ENCODE results near the gene DPP3. TPM values are rescaled to one million over a fixed set of nuclear protein-coding genes. Genes with fewer than 3 reads are reported as not detected.
"Not testable (repeated sequence)": the region's sequence is repeated elsewhere in the genome, so short reads cannot be mapped to it uniquely, and the experiment has no call there.

DPP3 gene
- total RNA-seq, 1 donor from 2014 or later: 41.3 TPM

DNA sequence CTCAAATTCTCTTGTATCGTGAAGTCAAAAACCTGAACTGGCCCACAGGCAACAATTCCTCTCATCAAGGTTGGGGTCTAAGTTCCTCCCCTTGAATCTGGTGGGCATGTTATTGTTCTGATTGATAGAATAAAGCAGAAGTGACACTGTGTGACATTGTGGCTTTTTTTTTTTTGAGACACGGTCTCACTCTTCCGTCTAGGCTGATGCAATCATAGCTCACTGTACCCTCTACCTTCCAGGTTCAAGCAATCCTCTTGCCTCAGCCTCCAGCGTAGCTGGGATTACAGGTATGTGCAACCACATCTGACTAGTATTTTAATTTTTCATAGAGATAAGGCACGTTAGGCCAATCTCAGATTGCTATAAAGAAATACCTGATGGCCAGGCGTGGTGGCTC is 22.4 kb upstream of the DPP3 start:
- Mint-ChIP-seq H3K4me3 (ENCODE audit: unreplicated experiment) (no peak overlapping the region), H3K4me1 (ENCODE audit: unreplicated experiment) (no peaks in the 10 kb centered on the region), H3K27ac (ENCODE audit: unreplicated experiment) (no peak overlapping the region), H3K9me3 (ENCODE audit: unreplicated experiment) (no peaks in the 10 kb centered on the region), H3K36me3 (ENCODE audit: low read depth, unreplicated experiment) (no peaks in the 10 kb centered on the region), H3K27me3 (ENCODE audit: unreplicated experiment) (peaks cover 4% of the 10 kb centered on the region)
- no peak for DNase-seq (ENCODE audit: low spot score)
- TF ChIP-seq, protein P1, sequence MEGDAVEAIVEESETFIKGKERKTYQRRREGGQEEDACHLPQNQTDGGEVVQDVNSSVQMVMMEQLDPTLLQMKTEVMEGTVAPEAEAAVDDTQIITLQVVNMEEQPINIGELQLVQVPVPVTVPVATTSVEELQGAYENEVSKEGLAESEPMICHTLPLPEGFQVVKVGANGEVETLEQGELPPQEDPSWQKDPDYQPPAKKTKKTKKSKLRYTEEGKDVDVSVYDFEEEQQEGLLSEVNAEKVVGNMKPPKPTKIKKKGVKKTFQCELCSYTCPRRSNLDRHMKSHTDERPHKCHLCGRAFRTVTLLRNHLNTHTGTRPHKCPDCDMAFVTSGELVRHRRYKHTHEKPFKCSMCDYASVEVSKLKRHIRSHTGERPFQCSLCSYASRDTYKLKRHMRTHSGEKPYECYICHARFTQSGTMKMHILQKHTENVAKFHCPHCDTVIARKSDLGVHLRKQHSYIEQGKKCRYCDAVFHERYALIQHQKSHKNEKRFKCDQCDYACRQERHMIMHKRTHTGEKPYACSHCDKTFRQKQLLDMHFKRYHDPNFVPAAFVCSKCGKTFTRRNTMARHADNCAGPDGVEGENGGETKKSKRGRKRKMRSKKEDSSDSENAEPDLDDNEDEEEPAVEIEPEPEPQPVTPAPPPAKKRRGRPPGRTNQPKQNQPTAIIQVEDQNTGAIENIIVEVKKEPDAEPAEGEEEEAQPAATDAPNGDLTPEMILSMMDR (IDR thresholded peaks at IDR 0.05; ENCODE audit: unreplicated experiment): no peak

DNA sequence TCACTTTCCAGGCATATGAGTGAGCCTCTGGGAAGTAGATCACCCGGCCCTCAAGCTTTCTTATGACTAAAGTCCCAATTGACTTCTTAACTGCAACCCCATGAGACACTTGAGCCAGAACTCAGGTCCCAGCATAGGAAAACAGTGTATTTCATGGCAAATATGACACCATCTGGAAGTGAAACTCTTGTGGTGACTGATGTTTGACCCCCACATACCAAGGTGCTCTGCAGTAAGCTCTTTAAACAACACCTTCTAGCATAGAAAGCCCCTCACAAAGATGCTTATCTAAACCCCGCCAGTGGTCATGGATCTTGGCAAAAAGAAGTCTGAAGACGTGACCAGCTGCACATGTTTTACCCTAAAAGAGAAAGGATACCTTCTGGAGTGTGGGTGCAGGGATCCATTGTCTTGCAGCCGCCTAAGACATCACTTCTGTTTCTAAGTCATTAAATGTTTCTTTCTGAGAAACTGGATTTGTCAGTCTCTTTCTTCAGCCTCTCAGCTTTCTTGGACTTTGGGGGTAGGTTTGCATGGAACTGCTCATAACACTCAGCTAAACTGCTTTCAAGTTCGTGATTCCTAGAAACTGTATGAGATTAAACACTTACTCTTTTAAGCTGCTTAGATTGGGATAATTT is 21.0 kb upstream of the DPP3 start:
- H3K4me1 Mint-ChIP-seq (ENCODE audit: unreplicated experiment): no peaks in the 10 kb centered on the region
- no peak overlapping the region for H3K4me3 Mint-ChIP-seq (ENCODE audit: unreplicated experiment)
- no peak for DNase-seq (ENCODE audit: low spot score)
- no peak overlapping the region for H3K27ac Mint-ChIP-seq (ENCODE audit: unreplicated experiment)
- no peaks in the 10 kb centered on the region for H3K9me3 Mint-ChIP-seq (ENCODE audit: unreplicated experiment)
- TF ChIP-seq, protein P1 (IDR thresholded peaks at IDR 0.05; ENCODE audit: unreplicated experiment): no peak
- H3K27me3 Mint-ChIP-seq (ENCODE audit: unreplicated experiment): peaks cover 7% of the 10 kb centered on the region
- no peaks in the 10 kb centered on the region for H3K36me3 Mint-ChIP-seq (ENCODE audit: low read depth, unreplicated experiment)

DNA sequence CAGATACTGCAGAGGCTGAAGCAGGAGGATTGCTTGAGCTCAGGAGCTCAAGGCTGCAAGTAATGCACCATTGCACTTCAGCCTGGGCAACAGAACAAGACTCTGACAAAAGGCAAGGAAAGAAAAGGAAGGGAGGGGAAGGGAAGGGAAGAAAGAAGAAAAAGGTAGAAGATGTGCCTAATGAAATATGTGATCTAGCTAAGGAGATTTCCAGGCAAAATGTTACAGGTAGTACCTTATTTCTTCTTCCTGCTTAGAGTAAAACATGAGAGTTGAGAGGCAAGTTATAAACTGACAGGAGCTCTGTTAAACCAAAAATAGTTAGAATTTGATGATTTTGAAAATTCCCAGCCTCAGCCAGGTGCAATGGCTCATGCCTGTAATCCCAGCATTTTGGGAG is 18.2 kb upstream of the DPP3 start:
- peaks cover 4% of the 10 kb centered on the region for H3K4me1 Mint-ChIP-seq (ENCODE audit: unreplicated experiment)
- H3K9me3 Mint-ChIP-seq (ENCODE audit: unreplicated experiment): no peaks in the 10 kb centered on the region
- H3K36me3 Mint-ChIP-seq (ENCODE audit: low read depth, unreplicated experiment): no peaks in the 10 kb centered on the region
- H3K27me3 Mint-ChIP-seq (ENCODE audit: unreplicated experiment): peaks cover 11% of the 10 kb centered on the region
- TF ChIP-seq, protein P1 (IDR thresholded peaks at IDR 0.05; ENCODE audit: unreplicated experiment): no peak
- no peak overlapping the region for H3K4me3 Mint-ChIP-seq (ENCODE audit: unreplicated experiment)
- DNase-seq (ENCODE audit: low spot score): no peak
- H3K27ac Mint-ChIP-seq (ENCODE audit: unreplicated experiment): no peak overlapping the region

DNA sequence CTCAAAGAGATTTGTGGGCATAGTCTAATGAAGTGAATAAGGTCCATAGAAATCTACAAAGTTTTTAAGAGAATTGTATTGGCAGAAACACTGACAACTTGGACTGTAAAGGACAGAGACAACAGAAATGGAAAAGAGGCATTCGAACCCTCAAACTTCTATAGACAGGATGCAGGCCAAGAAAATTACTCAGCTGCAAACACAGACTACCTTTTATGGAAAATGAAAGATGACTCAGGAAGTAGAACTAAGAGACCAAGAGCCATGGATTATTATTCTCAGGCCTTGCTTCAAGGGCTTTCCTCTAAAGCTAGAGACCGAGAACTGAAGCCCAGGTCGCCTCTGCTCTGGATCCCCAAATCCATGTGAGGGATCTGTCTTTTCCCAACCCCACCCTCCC is 17.3 kb upstream of the DPP3 start:
- H3K27me3 Mint-ChIP-seq (ENCODE audit: unreplicated experiment): peaks cover 14% of the 10 kb centered on the region
- DNase-seq (ENCODE audit: low spot score): no peak
- H3K4me3 Mint-ChIP-seq (ENCODE audit: unreplicated experiment): no peak overlapping the region
- TF ChIP-seq, protein P1 (IDR thresholded peaks at IDR 0.05; ENCODE audit: unreplicated experiment): no peak
- H3K27ac Mint-ChIP-seq (ENCODE audit: unreplicated experiment): no peak overlapping the region
- no peaks in the 10 kb centered on the region for H3K9me3 Mint-ChIP-seq (ENCODE audit: unreplicated experiment)
- H3K36me3 Mint-ChIP-seq (ENCODE audit: low read depth, unreplicated experiment): no peaks in the 10 kb centered on the region
- peaks cover 4% of the 10 kb centered on the region for H3K4me1 Mint-ChIP-seq (ENCODE audit: unreplicated experiment)

DNA sequence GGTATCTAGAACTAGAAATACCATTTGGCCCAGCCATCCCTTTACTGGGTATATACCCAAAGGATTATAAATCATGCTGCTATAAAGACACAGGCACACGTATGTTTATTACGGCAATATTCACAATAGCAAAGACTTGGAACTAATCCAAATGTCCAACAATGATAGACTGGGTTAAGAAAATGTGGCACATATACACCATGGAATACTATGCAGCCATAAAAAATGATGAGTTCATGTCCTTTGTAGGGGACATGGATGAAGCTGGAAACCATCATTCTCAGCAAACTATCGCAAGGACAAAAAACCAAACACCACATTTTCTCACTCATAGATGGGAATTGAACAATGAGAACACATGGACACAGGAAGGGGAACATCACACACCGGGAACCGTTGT is 16.1 kb upstream of the DPP3 start:
- H3K27me3 Mint-ChIP-seq (ENCODE audit: unreplicated experiment): peaks cover 13% of the 10 kb centered on the region
- H3K4me3 Mint-ChIP-seq (ENCODE audit: unreplicated experiment); H3K27ac Mint-ChIP-seq (ENCODE audit: unreplicated experiment); DNase-seq (ENCODE audit: low spot score); H3K4me1 Mint-ChIP-seq (ENCODE audit: unreplicated experiment); H3K9me3 Mint-ChIP-seq (ENCODE audit: unreplicated experiment); H3K36me3 Mint-ChIP-seq (ENCODE audit: low read depth, unreplicated experiment): not testable (repeated sequence)

Data from endothelial cell (in vitro differentiated cells).